ENCODE results near the gene MDGA2.
A peak's percentile ranks its signal among the peaks of the same experiment; 100 is the strongest.

The MDGA2 gene

GRCh38 chr14:47619392-47619791 lies 56.0 kb downstream of the MDGA2 start:
- peak; percentile 40 for DNase-seq (ENCODE audit: low spot score)

DNA sequence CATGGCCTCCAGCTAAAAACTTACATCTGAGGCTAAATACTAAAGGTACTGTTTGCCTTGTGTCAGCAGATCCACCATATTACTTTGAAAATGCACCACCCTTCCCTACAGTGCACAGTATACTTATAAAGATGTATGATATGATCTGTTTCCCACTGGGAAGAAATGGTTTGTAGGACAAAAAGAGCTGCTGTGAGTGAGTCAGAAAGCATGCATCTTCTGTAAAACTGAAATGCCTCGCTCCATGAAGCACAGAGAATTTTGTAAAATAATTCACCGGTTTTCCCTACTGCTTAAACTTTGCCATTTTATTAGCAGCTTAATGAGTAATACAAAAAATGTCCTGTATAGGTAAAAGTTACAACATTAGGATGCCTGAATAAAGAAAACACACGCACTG lies 68.8 kb downstream of the MDGA2 start:
- DNase-seq (ENCODE audit: low spot score) = no peak

DNA sequence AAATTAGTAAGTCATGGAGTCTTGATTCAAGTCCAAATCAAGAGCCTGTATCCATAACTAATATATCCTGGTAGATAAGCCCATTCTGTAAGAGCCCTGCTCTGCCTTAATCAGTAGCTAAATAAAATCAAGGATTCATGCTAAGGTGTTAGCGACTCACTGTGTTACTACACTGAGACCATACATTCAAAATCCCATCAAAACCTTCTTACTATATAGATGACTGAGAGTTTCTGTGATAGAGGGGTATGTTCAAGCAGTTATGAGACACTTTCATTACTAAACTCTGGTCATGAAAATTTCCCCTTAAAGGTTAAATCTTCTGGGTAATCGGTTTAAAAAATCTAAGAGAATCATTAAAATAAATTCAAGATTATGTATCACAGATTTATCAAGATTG lies 78.5 kb downstream of the MDGA2 start:
- DNase-seq (ENCODE audit: low spot score) = no peak

- DNase-seq (ENCODE audit: low spot score) = no peak
Observed at GRCh38 chr14:47596232-47596631, 79.2 kb downstream of the MDGA2 start.

- no peak for DNase-seq (ENCODE audit: low spot score)
Observed at GRCh38 chr14:47595552-47595951, 79.9 kb downstream of the MDGA2 start.

GRCh38 chr14:47590767-47591495 lies 84.5 kb downstream of the MDGA2 start:
- no peak for DNase-seq (ENCODE audit: low spot score)

- DNase-seq (ENCODE audit: low spot score) = no peak
Observed at GRCh38 chr14:47585447-47585846, 90.0 kb downstream of the MDGA2 start.

- no peak for DNase-seq (ENCODE audit: low spot score)
Observed at GRCh38 chr14:47567273-47567672, 108.1 kb downstream of the MDGA2 start.

GRCh38 chr14:47557894-47558293 lies 117.5 kb downstream of the MDGA2 start:
- no peak for DNase-seq (ENCODE audit: low spot score)

- DNase-seq (ENCODE audit: low spot score) = no peak
Observed at GRCh38 chr14:47555333-47555732, 120.1 kb downstream of the MDGA2 start.

- no peak for DNase-seq (ENCODE audit: low spot score)
Observed at GRCh38 chr14:47549886-47550285, 125.5 kb downstream of the MDGA2 start.

- DNase-seq (ENCODE audit: low spot score) = no peak
Observed at GRCh38 chr14:47543459-47543858, 131.9 kb downstream of the MDGA2 start.

DNA sequence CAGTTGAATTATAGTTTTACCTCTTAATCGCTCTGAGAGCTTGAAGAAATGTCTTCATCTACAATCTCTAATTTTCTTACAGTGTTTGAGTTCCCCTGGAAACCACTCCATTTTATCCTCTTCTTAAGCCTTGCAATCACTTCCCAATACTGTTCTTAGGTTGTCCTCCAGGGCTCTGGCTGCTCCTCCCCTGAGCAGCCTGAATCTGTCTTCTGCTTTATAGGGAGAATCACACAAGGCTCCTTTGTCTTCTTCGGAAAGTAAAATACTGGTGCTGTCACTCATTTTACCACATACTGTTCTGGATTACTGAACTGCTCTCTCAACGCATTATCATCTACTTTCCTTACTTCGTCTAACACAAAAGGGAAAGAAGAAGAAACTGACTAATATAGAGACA lies 133.7 kb downstream of the MDGA2 start:
- DNase-seq (ENCODE audit: low spot score) = no peak

DNA sequence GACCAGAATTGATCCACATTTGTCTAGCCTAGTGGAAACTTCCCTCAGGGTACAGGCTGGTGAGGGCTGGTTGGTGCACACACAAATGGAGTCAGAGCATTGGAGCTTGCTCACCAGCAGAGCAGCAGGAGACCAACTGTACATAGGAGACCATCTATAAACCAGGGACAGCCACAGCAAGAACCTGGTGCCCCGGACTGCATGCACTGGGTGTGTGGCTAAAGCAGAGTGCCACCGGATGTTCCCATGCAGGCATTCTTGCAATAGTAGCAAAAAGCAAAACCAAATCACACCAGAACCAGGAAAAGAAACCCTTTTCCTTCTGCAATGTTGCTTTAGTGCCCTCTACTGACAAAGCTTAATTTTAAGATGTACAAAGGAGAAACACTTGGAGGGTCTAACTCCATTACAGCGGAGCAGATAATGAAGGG lies 136.4 kb downstream of the MDGA2 start:
- peak; percentile 36 for DNase-seq (ENCODE audit: low spot score)

GRCh38 chr14:47536341-47536740 lies 139.1 kb downstream of the MDGA2 start:
- DNase-seq (ENCODE audit: low spot score) = no peak

DNA sequence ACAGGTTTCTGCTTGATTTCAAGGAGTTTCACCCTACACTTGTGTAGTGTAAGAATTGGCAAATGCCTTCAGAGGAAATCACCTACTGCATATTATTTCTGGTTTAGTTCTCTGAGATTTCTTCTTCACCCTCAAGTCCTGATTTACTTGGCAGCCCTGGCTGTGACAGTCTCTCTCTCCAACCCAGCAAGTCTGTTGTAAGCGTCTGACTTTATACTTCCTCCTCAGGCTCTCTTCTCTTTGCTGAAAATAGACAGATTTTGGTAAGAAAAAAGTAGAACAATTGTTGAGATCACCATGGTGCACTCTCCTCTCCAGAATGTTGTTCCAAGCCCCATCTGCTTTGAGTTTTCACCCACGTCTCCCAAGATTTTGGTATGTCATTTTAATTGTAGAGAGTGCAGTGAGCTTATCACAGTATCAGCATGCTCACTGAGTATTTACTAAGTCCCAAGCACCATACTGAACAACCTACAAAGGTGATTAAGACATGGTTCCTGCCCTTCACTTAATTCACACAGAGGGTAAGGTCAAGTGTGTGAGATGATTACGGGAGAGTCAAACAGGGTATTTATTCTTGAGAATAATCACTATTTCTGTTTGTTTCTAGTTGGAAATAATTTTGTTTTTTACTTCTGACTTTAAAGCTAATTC lies 148.7 kb downstream of the MDGA2 start:
- no peak for DNase-seq (ENCODE audit: low spot score)

GRCh38 chr14:47524524-47524923 lies 150.9 kb downstream of the MDGA2 start:
- DNase-seq (ENCODE audit: low spot score) = no peak

DNA sequence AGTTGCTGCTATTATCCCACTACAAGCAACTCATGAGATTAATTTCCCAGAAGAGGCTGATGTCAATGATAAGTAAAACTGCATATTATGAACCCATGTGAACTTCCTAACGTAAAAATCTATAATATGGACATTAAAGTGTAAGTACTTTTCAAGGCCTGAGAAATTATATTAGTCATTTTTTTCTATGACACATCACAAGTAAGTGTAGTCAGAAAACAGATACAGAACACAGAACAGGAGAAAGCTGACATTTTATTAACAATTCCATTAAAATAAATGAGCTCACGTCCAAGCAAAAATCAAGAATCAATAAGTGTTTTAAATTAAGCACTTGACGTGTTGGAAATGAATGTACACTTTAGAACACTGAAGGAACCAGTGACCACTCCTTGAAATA lies 155.0 kb downstream of the MDGA2 start:
- DNase-seq (ENCODE audit: low spot score) = no peak

DNA sequence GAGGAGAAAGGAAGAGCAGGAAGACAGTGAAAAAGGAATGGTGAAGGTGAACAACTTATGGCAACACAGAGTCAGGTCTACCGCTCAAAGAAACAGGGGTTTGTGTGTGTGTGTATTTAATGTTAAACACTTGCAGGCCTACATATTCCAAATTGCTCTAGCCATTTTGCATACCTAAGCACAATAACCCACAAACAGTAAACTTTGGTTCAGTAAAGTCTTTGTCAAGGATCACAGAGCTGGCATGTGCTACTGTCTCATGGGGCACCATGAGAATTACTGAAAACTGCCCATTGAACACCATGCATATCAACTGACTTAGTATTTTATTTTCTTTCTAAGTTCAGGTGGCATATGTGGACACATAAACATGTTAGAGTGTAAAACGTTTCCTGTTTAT lies 163.6 kb downstream of the MDGA2 start:
- no peak for DNase-seq (ENCODE audit: low spot score)

- DNase-seq (ENCODE audit: low spot score) = no peak
Observed at GRCh38 chr14:47509957-47510356, 165.4 kb downstream of the MDGA2 start.

DNA sequence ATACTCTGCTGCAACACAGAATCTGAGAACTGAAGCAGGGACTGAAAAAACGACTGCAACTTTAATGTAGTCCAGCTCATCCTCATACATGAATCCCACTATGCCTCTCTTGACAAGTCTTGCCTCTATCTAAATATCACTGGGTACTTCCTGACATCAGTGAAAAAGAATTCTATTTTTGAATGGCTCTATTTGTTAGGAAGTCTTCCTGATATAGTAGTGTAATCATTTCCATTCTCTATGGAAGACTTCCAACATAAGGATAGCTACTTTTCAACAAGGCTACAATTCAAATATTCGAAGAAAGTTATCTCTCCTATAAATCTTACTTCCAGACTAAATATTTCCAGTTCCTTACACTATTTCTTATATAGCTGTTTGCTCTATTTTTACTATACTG lies 167.5 kb downstream of the MDGA2 start:
- DNase-seq (ENCODE audit: low spot score) = no peak

GRCh38 chr14:47500369-47500768 lies 175.0 kb downstream of the MDGA2 start:
- DNase-seq (ENCODE audit: low spot score) = no peak

DNA sequence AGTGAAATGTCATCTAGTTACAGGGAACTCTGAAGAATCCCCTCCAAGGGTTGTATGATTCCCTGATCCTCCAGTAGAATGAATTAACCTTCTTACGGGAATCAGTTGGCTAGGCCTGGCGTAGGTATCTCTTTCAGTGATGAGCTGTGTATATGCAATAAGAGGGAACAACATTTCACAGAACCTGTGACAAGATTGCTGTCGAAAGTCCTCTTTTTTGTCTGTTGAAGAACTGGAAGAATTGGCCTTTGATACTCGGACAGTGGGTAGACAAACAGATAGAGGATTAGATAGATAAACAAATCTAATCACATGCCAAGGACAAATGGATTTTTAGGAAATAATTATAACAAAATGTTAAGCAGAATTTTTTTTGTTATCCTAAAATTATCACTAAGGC lies 184.6 kb downstream of the MDGA2 start:
- no peak for DNase-seq (ENCODE audit: low spot score)

DNA sequence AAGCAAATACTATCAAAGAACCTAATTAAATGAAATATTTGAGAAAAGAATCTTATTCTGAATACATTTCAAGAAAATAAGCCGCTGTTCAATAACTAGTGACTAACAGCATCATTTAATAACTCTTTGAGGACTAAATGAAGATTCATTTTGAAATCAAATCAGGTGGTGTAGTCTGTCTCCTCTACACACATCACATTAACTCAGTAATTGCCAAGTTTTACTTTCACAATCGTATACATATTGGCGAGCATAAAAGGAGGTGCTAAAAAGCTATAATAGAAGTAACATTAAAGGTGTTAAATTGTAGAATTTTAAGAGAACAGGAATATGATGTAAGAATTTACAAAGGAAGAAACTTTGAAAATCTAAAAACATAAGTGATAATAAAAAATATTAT lies 185.1 kb downstream of the MDGA2 start:
- no peak for DNase-seq (ENCODE audit: low spot score)
